ENCODE measurements around the gene BTF3. TPM values are rescaled to one million over a fixed set of nuclear protein-coding genes. Genes with fewer than 3 reads are reported as not detected.
A peak's percentile ranks its signal among the peaks of the same experiment; 100 is the strongest.

The BTF3 gene
- total RNA-seq, 1 experiment from 2014 or later: 521 TPM

DNA sequence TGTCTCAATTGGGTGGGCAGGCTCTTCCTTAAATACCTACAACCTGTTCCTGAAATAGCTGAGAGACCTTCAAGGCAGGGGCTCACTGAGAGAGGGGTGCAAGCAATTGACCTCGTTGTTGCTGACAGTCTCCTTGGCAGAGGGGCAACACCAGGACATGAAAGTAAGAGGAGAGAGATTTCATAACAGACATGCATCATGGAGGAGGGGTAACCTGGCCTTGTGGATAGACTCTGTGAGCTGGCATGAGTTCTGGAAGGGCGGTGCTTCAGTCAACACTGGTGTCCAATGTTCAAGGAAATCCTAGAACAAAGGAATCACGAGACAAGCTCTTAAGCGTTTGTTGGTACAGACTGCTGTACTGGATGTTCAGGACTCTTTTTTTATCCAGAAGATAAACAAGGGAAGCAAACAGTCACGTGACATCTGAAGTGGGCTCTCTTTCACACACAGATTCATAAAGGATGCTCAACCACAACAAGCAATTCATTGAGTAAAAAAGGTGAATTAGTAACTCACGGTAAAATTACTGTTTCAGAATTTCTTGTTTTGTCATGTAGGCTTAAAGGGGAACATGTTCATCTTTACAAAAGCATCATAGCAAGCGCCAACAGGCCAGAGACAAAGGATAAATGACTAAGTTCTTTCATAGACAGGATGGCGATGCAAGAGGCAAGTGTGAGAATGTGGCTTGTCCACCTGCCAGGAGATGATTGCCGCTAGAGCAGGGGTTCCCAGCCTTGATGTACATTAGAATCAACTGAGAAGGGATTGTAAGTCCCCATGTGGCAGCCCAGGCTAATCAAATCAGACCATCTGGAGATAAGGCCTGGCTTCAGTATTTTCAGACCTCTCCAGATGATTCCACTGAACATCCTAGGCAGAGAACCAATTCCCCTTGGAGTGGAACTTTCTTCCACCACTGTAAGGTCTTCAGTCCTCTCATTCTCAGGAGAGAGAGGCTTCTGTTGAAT lies 46.5 kb downstream of the BTF3 start:
- in situ Hi-C loops (cut with HindIII; ENCODE audit: low pct_unique_long_range_greater_than_20kb, low sequenced_read_pairs): no loop called here
- peak; percentile 62 for DNase-seq (ENCODE audit: low read depth, low spot score)

DNA sequence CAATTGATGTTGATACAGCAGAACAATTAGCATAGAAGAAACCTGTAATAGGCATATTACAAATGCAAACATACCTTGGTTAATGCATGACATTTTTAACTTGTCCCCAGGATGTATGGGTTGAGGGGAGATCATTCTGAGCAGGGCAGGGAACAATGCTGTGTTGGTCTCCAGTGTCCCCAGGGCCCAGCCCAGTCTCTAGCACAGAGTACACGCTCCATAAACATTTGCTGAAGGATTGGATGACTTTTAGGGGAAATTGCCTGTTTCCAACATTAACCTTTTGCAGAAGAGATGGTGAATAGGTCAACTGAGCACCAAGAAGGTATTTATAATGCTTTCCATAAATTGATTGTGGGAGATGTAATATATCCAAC lies 47.1 kb downstream of the BTF3 start:
- in situ Hi-C loops (cut with HindIII; ENCODE audit: low pct_unique_long_range_greater_than_20kb, low sequenced_read_pairs): no loop called here
- DNase-seq (ENCODE audit: low read depth, low spot score): no peak

DNA sequence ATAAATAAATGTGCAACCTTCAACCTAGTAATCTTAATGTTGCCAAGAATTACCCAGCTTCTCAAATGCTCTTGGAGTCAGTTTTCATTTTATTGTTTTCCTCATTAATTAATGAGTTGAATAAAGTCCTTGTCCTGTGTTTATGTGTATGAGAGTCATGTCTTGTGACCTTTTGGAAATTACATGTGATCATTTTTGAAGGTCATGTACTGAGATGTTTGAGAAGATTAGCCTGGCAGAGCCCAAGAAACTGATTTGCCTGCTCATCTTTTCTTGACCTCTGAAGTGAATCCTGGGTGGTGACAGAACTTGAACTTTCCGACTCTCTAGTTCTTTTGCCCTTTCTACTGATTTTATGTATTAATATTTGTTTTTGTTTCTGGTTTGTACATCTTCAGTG lies 51.8 kb downstream of the BTF3 start:
- peak; percentile 94 for DNase-seq (ENCODE audit: low read depth, low spot score)
- in situ Hi-C loops (cut with HindIII; ENCODE audit: low pct_unique_long_range_greater_than_20kb, low sequenced_read_pairs): no loop called here

DNA sequence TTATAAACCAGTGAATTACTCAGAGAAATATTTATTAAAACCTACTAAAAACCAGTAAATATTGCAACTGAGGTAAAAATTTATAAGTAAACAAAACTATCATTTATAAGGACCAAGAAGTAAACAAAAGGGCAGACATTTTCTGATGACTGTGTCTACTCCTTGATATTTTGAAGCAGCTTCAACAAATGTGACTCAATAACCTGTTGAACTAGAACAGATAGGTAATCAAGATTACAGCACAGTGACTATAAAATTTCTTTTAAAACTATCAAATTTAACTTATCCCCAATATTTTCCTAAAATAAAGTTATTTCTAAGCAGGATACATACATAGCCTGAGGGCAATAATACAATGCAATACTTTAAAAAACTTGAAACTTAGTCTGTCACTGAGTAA lies 54.4 kb downstream of the BTF3 start:
- in situ Hi-C loops (cut with HindIII; ENCODE audit: low pct_unique_long_range_greater_than_20kb, low sequenced_read_pairs): no loop called here
- no peak for DNase-seq (ENCODE audit: low read depth, low spot score)

Other genes starting within 250 kb of the BTF3 start
- 5.3 and 13.1 TPM in 2 replicates for gene FOXD1, start 49.7 kb upstream of the BTF3 start, total RNA-seq (2014; rRNA removed; shearing (Covaris generic))
- 29.2 and 35.3 TPM in 2 replicates for gene ANKRA2, start 67.2 kb downstream of the BTF3 start, total RNA-seq (2014; rRNA removed; shearing (Covaris generic))
- 50.3 and 56.7 TPM in 2 replicates for gene UTP15, start 67.3 kb downstream of the BTF3 start, total RNA-seq (2014; rRNA removed; shearing (Covaris generic))
- 0.27 and 0.63 TPM in 2 replicates for gene ARHGEF28, start 127.8 kb downstream of the BTF3 start, total RNA-seq (2014; rRNA removed; shearing (Covaris generic))